ENCODE results near the gene CUBN. TPM values are rescaled to one million over a fixed set of nuclear protein-coding genes. Genes with fewer than 3 reads are reported as not detected.
A peak's percentile ranks its signal among the peaks of the same experiment; 100 is the strongest.

The CUBN gene
- total RNA-seq, 1 experiment from 2014 or later: 0.07 TPM

DNA sequence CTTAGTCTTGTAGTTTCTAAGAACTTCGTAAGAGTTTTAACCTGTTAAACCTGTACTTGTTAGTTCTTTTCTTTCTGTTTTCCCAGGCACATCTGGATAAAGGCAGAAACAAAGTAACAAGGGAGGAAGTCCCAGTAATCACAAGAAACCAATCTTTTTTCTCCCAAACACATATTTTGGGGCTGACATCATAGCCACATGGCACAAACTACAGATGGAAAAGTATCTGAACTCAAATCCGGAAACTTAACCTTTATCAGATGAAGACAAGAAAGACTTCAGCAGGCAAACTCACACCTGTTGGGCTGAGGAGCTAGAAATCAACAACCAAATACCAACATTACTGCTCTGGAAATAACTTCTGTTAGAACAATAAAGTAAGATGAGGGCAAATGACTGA, 67.1 kb downstream of the CUBN start:
- ChIA-PET POLR2A (ENCODE audit: unreplicated experiment) (interaction anchor here (0.5 to 0.7 kb wide), 3 partner anchors 56 to 245 kb away, joined by 3 to 4 read pairs (median 3); partner anchors contain the start of gene RSU1), CTCF (no interaction called here)
- intact Hi-C loops (cut with micrococcal nuclease; ENCODE audit: unreplicated experiment): loop anchor here (1.0 to 10.0 kb wide), 5 partner anchors 39 to 171 kb away; partner anchors contain the start of gene TRDMT1
- Histone ChIP-seq H2AFZ (0 out of 2 replicates have a peak overlapping the region, but pooled peaks have one; percentile 55), H3K27me3 (ENCODE audit: insufficient read depth, low read depth) (no peaks in the 10 kb centered on the region), H3K4me1 (replicated peaks; ENCODE audit: insufficient read depth) (peaks cover 47% of the 10 kb centered on the region), H3K9me3 (ENCODE audit: insufficient read depth, low read depth) (no peaks in the 10 kb centered on the region), H3K9me2 (ENCODE audit: insufficient read depth) (no peaks in the 10 kb centered on the region), H4K20me1 (ENCODE audit: insufficient read depth) (no peaks in the 10 kb centered on the region), H3F3A (ENCODE audit: insufficient read depth, low read depth) (peaks cover 24% of the 10 kb centered on the region), H3K27ac (peak overlapping the region; percentile 96), H3K4me2 (peak overlapping the region; percentile 76), H3K4me3 (peak overlapping the region; percentile 39; the same call in 1 of the 2 replicates), H3K36me3 (ENCODE audit: low read depth) (no peaks in the 10 kb centered on the region), H3K79me2 (ENCODE audit: low read depth) (no peaks in the 10 kb centered on the region)
- DNase-seq: peak; percentile 43 to 81
- TF ChIP-seq EZH2 (IDR thresholded peaks at IDR 0.05; ENCODE audit: low read depth): no peak
- TF ChIP-seq, protein P1, sequence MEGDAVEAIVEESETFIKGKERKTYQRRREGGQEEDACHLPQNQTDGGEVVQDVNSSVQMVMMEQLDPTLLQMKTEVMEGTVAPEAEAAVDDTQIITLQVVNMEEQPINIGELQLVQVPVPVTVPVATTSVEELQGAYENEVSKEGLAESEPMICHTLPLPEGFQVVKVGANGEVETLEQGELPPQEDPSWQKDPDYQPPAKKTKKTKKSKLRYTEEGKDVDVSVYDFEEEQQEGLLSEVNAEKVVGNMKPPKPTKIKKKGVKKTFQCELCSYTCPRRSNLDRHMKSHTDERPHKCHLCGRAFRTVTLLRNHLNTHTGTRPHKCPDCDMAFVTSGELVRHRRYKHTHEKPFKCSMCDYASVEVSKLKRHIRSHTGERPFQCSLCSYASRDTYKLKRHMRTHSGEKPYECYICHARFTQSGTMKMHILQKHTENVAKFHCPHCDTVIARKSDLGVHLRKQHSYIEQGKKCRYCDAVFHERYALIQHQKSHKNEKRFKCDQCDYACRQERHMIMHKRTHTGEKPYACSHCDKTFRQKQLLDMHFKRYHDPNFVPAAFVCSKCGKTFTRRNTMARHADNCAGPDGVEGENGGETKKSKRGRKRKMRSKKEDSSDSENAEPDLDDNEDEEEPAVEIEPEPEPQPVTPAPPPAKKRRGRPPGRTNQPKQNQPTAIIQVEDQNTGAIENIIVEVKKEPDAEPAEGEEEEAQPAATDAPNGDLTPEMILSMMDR (conservative IDR thresholded peaks at IDR 0.05): no peak
- TSS peak; percentile 68 for BruUV-seq (replicated peaks)

DNA sequence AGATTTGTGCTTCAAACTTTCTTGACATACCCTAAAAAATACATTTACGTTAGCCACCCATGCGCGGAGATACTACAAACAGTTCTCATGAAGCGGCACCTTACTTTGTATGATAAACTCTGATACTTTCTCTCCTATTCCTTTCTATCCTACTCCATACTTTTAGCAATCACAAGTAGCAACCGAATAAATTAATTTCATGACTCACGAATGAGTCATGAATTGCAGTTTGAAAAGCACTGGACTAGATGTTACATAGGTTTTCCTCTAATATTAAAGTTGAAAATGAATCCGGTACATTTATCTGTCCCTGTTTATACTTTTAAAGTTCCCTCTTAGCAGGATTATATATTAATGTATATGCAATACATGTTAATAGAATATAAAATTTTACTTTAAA, 67.6 kb downstream of the CUBN start:
- intact Hi-C loops (cut with micrococcal nuclease; ENCODE audit: unreplicated experiment): loop anchor here (1.0 to 10.0 kb wide), 5 partner anchors 39 to 171 kb away; partner anchors contain the start of gene TRDMT1
- DNase-seq: peak in 1 of 2 experiments; percentile 66
- 0 out of 2 replicates have a peak overlapping the region, but pooled peaks have one; percentile 39 for H3K4me3 ChIP-seq
- no peak overlapping the region for H2AFZ ChIP-seq
- no peaks in the 10 kb centered on the region for H4K20me1 ChIP-seq (ENCODE audit: insufficient read depth)
- H3K27me3 ChIP-seq (ENCODE audit: insufficient read depth, low read depth): no peaks in the 10 kb centered on the region
- peak overlapping the region; percentile 96 for H3K27ac ChIP-seq
- no peaks in the 10 kb centered on the region for H3K9me2 ChIP-seq (ENCODE audit: insufficient read depth)
- ChIA-PET CTCF (no interaction called here), POLR2A (ENCODE audit: unreplicated experiment) (interaction anchor here (0.5 to 0.6 kb wide), 2 partner anchors 124 to 245 kb away, joined by 3 to 4 read pairs; partner anchors contain the start of gene RSU1)
- H3F3A ChIP-seq (ENCODE audit: insufficient read depth, low read depth): peaks cover 24% of the 10 kb centered on the region
- TF ChIP-seq, protein P1 (conservative IDR thresholded peaks at IDR 0.05): no peak
- TF ChIP-seq EZH2 (IDR thresholded peaks at IDR 0.05; ENCODE audit: low read depth): no peak
- H3K9me3 ChIP-seq (ENCODE audit: insufficient read depth, low read depth): no peaks in the 10 kb centered on the region
- peak overlapping the region; percentile 76 for H3K4me2 ChIP-seq
- BruUV-seq (replicated peaks): no TSS peak
- H3K36me3 ChIP-seq (ENCODE audit: low read depth): no peaks in the 10 kb centered on the region
- peaks cover 47% of the 10 kb centered on the region for H3K4me1 ChIP-seq (replicated peaks; ENCODE audit: insufficient read depth)
- no peaks in the 10 kb centered on the region for H3K79me2 ChIP-seq (ENCODE audit: low read depth)

DNA sequence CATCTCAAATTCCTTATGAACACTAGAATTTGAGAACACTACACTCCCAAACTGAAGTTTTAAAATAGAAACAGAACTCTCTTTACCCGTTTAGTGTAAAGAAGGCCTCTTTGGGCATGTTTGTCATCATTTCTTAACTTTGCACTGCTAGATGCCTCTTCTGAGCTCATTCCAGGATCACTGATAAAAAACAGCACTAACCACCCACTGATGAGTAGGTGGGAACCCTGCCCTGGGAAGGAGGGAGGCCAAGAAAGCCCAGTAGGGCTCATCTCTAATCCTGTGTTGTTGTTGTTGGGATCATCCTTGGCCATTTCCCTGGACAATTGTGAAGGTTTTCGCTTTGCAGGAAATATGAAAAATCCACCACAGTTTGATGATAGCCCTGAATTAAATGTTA, 68.2 kb downstream of the CUBN start:
- no peaks in the 10 kb centered on the region for H3K9me3 ChIP-seq (ENCODE audit: insufficient read depth, low read depth)
- peaks cover 47% of the 10 kb centered on the region for H3K4me1 ChIP-seq (replicated peaks; ENCODE audit: insufficient read depth)
- H4K20me1 ChIP-seq (ENCODE audit: insufficient read depth): no peaks in the 10 kb centered on the region
- H3K4me2 ChIP-seq: peak overlapping the region; percentile 76
- H3K4me3 ChIP-seq: no peak overlapping the region
- intact Hi-C loops (cut with micrococcal nuclease; ENCODE audit: unreplicated experiment): loop anchor here (5.0 to 10.0 kb wide), 2 partner anchors 94 to 143 kb away; partner anchors contain the start of gene TRDMT1
- H2AFZ ChIP-seq: no peak overlapping the region
- TF ChIP-seq EZH2 (IDR thresholded peaks at IDR 0.05; ENCODE audit: low read depth): no peak
- TF ChIP-seq, protein P1 (conservative IDR thresholded peaks at IDR 0.05): no peak
- H3K36me3 ChIP-seq (ENCODE audit: low read depth): no peaks in the 10 kb centered on the region
- peaks cover 24% of the 10 kb centered on the region for H3F3A ChIP-seq (ENCODE audit: insufficient read depth, low read depth)
- BruUV-seq (replicated peaks): no TSS peak
- no peak for DNase-seq
- H3K27ac ChIP-seq: peak overlapping the region; percentile 96
- no peaks in the 10 kb centered on the region for H3K27me3 ChIP-seq (ENCODE audit: insufficient read depth, low read depth)
- POLR2A ChIA-PET (ENCODE audit: unreplicated experiment): no interaction called here
- no peaks in the 10 kb centered on the region for H3K9me2 ChIP-seq (ENCODE audit: insufficient read depth)
- H3K79me2 ChIP-seq (ENCODE audit: low read depth): no peaks in the 10 kb centered on the region
- CTCF ChIA-PET: no interaction called here
